Large intestine (tissue), 3 donors: ENCODE data around the gene RNF181. TPM values are rescaled to one million over a fixed set of nuclear protein-coding genes. Genes with fewer than 3 reads are reported as not detected.
"Not testable (repeated sequence)": the region's sequence is repeated elsewhere in the genome, so short reads cannot be mapped to it uniquely, and the experiment has no call there.

ENCODE experiments used
- DNase-seq, 2 donors: peaks; one replicate each; pipeline versions ENCODE4 v3.0.0 to v3.0.0-alpha.2; 2013
- H3K27ac ChIP-seq: one replicate; pipeline ENCODE4 v1.5.1; 2013; ENCODE audit warnings: low read length
- H3K27me3 ChIP-seq: 2 replicates; pipeline ENCODE4 v1.6.1; 2013; ENCODE audit warnings: low read length; ENCODE audit not compliant: control insufficient read depth, insufficient read depth
- H3K36me3 ChIP-seq: 2 replicates; pipeline ENCODE4 v1.6.1; 2013; ENCODE audit warnings: low read length; ENCODE audit not compliant: control insufficient read depth, insufficient read depth
- H3K4me1 ChIP-seq: one replicate; pipeline ENCODE4 v1.6.1; 2013; ENCODE audit warnings: low read length; ENCODE audit not compliant: control insufficient read depth, insufficient read depth
- H3K4me3 ChIP-seq: one replicate; pipeline ENCODE4 v1.5.1; 2013; ENCODE audit warnings: low read length
- H3K9me3 ChIP-seq: one replicate; pipeline ENCODE4 v1.6.1; 2013; ENCODE audit warnings: mild to moderate bottlenecking, low read depth, low read length, moderate library complexity; ENCODE audit not compliant: control insufficient read depth
- WGBS: methylation state at CpG from one replicate; pipeline ENCODE4 v1.1.5; 2013; ENCODE audit warnings: low lambda C conversion rate; ENCODE audit not compliant: insufficient coverage; 5-methylcytosine and 5-hydroxymethylcytosine counted together
- polyA plus RNA-seq: library from polyadenylated mRNA; unstranded; fragments of 120-200 nt; gene quantifications from one replicate; pipeline ENCODE4 v1.2.1, GENCODE V29; 2013

The RNF181 gene
- polyA plus RNA-seq, 1 donor = 131 TPM

DNA sequence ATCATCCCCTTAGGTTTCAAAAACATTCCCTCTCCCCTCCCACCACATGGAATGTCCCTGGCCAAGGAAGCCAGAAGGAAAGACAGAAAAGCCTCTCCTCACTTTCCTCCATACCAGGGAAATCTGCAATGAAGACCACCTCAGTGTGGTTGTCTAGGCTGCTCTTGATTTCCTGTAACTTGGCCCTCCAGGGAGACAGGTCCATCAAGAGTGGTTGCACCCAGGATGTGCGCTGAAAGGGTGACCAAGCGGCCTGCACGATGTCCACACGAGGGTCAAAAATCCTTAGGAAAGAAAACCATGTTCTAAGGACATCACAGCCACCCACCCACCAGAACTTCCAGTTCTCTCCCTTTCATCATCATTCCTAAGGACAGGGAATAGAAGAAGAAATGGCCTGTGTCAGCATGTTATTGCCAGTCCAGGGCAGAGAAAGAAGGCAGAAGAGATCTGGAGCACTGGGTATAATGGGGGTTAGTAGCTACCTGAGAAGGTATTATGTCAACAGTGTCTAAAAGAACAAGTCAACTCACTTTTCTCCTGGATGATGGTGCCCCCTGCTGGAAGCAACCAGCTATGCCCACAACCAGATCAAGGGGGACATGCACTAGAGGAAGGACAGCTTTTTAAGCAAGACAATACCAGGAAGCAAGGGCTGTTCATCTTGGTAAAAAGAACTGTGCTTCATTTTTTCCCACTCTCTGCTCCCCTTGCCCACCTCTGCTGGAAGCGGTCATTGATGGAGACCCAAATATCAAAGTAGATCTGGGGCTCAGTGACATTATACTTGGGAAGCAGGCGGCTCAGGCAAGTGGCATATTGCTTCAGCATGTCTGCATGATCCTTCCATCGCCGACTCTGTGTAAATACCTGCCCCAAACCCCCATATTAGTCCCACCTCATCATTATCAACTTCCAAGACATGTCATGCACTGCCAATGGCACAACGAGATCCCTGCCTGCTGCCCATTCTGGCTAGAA lies 43.6 kb upstream of the RNF181 start:
- no CpG with 5 or more reads among the region's 9 CpGs for whole genome bisulfite sequencing
- H3K4me1 ChIP-seq = no peaks in the 10 kb centered on the region
- H3K27me3 ChIP-seq = no peaks in the 10 kb centered on the region
- no peak overlapping the region for H3K27ac ChIP-seq
- DNase-seq = peak; percentile 70 to 73
- H3K4me3 ChIP-seq = no peak overlapping the region
- H3K9me3 ChIP-seq = no peaks in the 10 kb centered on the region
- peaks cover 79% of the 10 kb centered on the region for H3K36me3 ChIP-seq

- DNase-seq = no peak
- H3K4me3 ChIP-seq = no peak overlapping the region
- no peaks in the 10 kb centered on the region for H3K4me1 ChIP-seq
- no peak overlapping the region for H3K27ac ChIP-seq
- no peaks in the 10 kb centered on the region for H3K27me3 ChIP-seq
- WGBS = no CpG with 5 or more reads among the region's 6 CpGs
- no peaks in the 10 kb centered on the region for H3K9me3 ChIP-seq
- peaks cover 77% of the 10 kb centered on the region for H3K36me3 ChIP-seq
Observed at GRCh38 chr2:85553184-85553583, 42.4 kb upstream of the RNF181 start.

DNA sequence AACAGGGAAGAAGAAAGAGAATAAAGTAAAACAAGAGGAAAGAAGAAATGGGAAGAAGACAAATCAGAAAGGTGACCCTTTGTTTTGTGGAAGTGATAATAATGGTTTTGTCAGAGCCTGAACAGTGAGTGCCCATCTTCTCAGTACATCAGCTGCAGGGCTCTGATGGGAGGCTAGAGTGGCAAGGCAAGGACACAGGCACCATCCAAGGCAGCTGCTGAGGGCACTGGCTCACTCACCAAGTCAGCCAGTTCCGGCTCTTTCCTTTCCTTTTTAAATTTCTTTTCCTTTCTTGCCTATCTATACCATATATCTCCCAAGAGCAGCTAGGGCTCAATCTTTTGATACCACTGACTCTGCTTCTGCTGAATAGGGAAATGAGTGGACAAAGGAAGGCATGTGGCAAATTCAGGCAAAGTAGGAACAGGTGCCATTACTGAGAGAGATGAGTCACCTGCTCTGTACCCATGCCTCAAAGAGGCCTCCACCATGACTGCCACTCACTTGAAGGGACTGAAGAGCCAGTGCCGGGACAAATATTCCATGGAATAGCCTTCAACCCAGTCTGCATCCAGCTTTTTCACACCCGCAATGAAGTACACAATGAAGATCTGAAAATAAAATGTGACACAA lies 40.4 kb upstream of the RNF181 start:
- H3K4me3 ChIP-seq = no peak overlapping the region
- DNase-seq = no peak
- WGBS = 60% methylated on average over 1 of the region's 3 CpGs
- no peaks in the 10 kb centered on the region for H3K4me1 ChIP-seq
- no peaks in the 10 kb centered on the region for H3K27me3 ChIP-seq
- no peaks in the 10 kb centered on the region for H3K9me3 ChIP-seq
- peaks cover 72% of the 10 kb centered on the region for H3K36me3 ChIP-seq
- no peak overlapping the region for H3K27ac ChIP-seq

DNA sequence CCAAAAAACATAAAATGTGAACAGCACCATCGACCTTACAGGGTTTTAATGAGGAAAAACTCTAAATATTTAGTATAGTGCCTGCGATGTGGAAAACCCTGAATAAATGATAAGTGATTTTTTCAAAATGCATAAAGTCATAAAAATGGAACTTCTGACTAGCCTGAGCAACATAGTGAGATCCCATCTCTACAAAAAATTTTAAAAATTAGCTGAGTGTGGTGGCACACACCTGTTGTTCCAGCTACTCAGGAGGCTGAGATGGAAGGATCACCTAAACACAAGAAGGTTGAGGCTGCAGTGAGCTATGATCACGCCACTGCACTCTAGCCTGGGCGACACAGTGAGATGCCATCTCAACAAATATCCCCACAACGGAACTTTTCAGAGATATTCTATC lies 38.4 kb upstream of the RNF181 start:
- Histone ChIP-seq H3K27ac (no peak overlapping the region), H3K4me3 (no peak overlapping the region), H3K36me3 (peaks cover 53% of the 10 kb centered on the region), H3K27me3 (no peaks in the 10 kb centered on the region), H3K9me3 (no peaks in the 10 kb centered on the region), H3K4me1 (no peaks in the 10 kb centered on the region)
- DNase-seq = no peak
- WGBS = 86% methylated on average over 1 of the region's 5 CpGs

GRCh38 chr2:85558160-85558559 lies 37.4 kb upstream of the RNF181 start:
- Histone ChIP-seq H3K9me3 (no peaks in the 10 kb centered on the region), H3K36me3 (peaks cover 43% of the 10 kb centered on the region), H3K4me3 (no peak overlapping the region), H3K27ac (no peak overlapping the region), H3K27me3 (no peaks in the 10 kb centered on the region), H3K4me1 (no peaks in the 10 kb centered on the region)
- no peak for DNase-seq
- WGBS = no CpG with 5 or more reads among the region's 1 CpG

- peaks cover 23% of the 10 kb centered on the region for H3K36me3 ChIP-seq
- H3K9me3 ChIP-seq, DNase-seq, H3K4me1 ChIP-seq, H3K27me3 ChIP-seq, H3K27ac ChIP-seq: not testable (repeated sequence)
- no CpG with 5 or more reads among the region's 12 CpGs for WGBS
- H3K4me3 ChIP-seq = peak overlapping the region; percentile 80
Observed at GRCh38 chr2:85560403-85560726, 35.2 kb upstream of the RNF181 start.

- no peaks in the 10 kb centered on the region for H3K27me3 ChIP-seq
- no CpG with 5 or more reads among the region's 14 CpGs for WGBS
- H3K9me3 ChIP-seq = no peaks in the 10 kb centered on the region
- H3K36me3 ChIP-seq = peaks cover 19% of the 10 kb centered on the region
- H3K4me1 ChIP-seq = no peaks in the 10 kb centered on the region
- peak overlapping the region; percentile 80 for H3K4me3 ChIP-seq
- H3K27ac ChIP-seq = peak overlapping the region; percentile 91
- no peak for DNase-seq
Observed at GRCh38 chr2:85560812-85561279, 34.7 kb upstream of the RNF181 start.

DNA sequence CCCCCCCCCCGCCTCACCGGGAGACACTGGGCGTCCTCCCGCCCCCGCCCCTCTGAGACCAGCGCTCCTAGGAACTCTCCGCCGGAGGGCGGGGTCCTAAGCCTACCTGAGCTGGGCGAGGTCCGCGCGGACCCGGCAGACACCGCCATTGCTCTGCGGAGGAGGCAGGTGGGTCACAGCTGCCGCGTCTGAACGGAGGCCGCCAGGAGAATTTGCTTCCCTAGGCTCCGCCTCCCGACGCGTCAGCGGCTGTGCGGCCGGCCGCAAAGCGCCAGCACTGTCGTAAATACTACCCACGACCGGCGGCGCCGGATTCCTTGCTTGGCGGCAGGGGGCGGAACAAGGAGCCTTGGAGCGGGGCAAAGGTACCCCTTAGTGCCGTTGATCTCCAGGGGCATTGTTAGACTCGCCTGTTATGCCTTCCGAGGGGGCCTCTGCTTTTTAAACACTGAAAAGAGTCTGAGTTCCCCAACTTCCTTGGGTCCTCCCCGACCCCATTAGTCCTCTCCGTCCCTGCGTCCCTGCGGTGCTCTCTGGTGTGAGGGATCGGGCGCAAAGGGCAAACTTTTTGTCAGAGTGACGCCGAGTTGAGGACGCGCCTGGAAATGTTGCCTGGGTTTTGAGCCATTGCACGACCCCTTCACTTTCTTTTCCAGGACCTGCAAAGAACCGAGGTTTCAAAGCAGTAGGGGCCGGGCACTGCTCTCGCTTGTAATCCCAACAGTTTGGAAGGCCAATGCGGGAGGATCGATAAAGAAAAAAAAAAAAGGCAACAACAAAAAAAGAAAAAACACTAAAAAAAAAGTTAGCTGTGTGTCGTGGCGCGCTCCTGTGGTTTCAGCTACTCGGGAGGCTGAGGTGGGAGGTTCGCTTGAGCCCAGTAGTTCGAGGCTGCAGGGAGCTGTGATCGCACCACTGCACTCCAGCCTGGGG lies 34.0 kb upstream of the RNF181 start, which contains the start of gene GGCX:
Gene GGCX, minus strand, starts transcription at position 214 of the 933 bp plus-strand sequence. Its CDS starts 65 bp downstream, at position 149.
- Histone ChIP-seq H3K4me3 (peak within 1 kb of the TSS; percentile 80), H3K36me3 (peaks cover 16% of the 10 kb centered on the region), H3K9me3 (no peaks in the 10 kb centered on the region), H3K4me1 (no peaks in the 10 kb centered on the region), H3K27ac (peak within 1 kb of the TSS; percentile 91), H3K27me3 (no peaks in the 10 kb centered on the region)
- WGBS = 28% methylated on average over 3 of the region's 64 CpGs
- DNase-seq = peak; percentile 96 to 98

DNA sequence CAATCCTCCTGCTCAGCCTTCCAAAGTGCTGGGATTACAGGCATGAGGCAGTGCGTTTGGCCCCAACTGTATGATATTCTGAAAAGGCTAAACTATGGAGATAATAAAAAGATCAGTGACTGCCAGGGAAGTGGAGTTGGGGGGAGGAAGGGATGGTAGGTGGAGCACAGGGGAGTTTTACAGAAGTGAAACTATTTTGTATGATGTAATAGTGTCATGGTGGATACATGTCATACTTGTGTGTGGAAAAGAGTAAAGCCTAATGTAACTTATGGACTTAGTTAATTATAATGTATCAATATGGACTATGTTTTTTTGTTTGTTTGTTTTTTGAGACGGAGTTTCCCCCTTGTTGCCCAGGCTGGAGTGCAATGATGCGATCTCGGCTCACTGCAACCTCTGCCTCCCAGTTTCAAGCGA lies 31.4 kb upstream of the RNF181 start:
- H3K4me1 ChIP-seq = no peaks in the 10 kb centered on the region
- no peak overlapping the region for H3K27ac ChIP-seq
- H3K9me3 ChIP-seq = no peaks in the 10 kb centered on the region
- no peaks in the 10 kb centered on the region for H3K36me3 ChIP-seq
- H3K27me3 ChIP-seq = no peaks in the 10 kb centered on the region
- no peak for DNase-seq
- no CpG with 5 or more reads among the region's 5 CpGs for WGBS
- H3K4me3 ChIP-seq = no peak overlapping the region

GRCh38 chr2:85566265-85566664 lies 29.3 kb upstream of the RNF181 start:
- no CpG with 5 or more reads among the region's 4 CpGs for WGBS
- no peak for DNase-seq
- H3K27me3 ChIP-seq = no peaks in the 10 kb centered on the region
- no peaks in the 10 kb centered on the region for H3K36me3 ChIP-seq
- no peaks in the 10 kb centered on the region for H3K4me1 ChIP-seq
- no peak overlapping the region for H3K27ac ChIP-seq
- H3K4me3 ChIP-seq = no peak overlapping the region
- no peaks in the 10 kb centered on the region for H3K9me3 ChIP-seq
